Activated CD4-positive, alpha-beta T cell treated with anti-CD3 and anti-CD28 coated beads, Interleukin-2, amount 10 ng/mL, durations not matched to agents 7 days and 5 days (primary cell): ENCODE measurements around the gene PRRT1. TPM values are rescaled to one million over a fixed set of nuclear protein-coding genes. Genes with fewer than 3 reads are reported as not detected.
"Not testable (repeated sequence)": the region's sequence is repeated elsewhere in the genome, so short reads cannot be mapped to it uniquely, and the experiment has no call there.

Source experiments
- CTCF ChIA-PET: fragments of 350-600 bp; sonication (Branson Sonifier 250); formaldehyde crosslinking; loops from one replicate; lab custom pipeline; 2021; ENCODE audit warnings: antibody characterized with exemption; lab: Charles Lee
- POLR2A ChIA-PET: fragments of 350-600 bp; sonication (Branson Sonifier 250); formaldehyde crosslinking; loops from one replicate; lab custom pipeline; 2021; ENCODE audit warnings: antibody characterized with exemption; lab: Charles Lee
- DNase-seq: peaks from one replicate; pipeline ENCODE4 v3.0.0-alpha.2; 2020
- H3K27ac Mint-ChIP-seq: one replicate; pipeline ENCODE4 v1.8.0; 2021; ENCODE audit warnings: mild to moderate bottlenecking, moderate library complexity, mixed read lengths
- H3K27me3 Mint-ChIP-seq: one replicate; pipeline ENCODE4 v1.8.0; 2021; ENCODE audit warnings: mixed read lengths
- H3K36me3 Mint-ChIP-seq: one replicate; pipeline ENCODE4 v1.8.0; 2021; ENCODE audit warnings: low read depth, mixed read lengths
- H3K4me1 Mint-ChIP-seq: one replicate; pipeline ENCODE4 v1.8.0; 2021; ENCODE audit warnings: mixed read lengths
- H3K4me3 Mint-ChIP-seq: one replicate; pipeline ENCODE4 v1.8.0; 2021; ENCODE audit warnings: mild to moderate bottlenecking, moderate library complexity, mixed read lengths
- H3K9me3 Mint-ChIP-seq: one replicate; pipeline ENCODE4 v1.8.0; 2021; ENCODE audit warnings: mixed read lengths
- microRNA-seq: library from miRNA; unstranded; fragments of <30 nt; microRNA quantifications from one replicate; pipeline ENCODE4 v1.2.0, GENCODE V29; 2021; ENCODE audit warnings: borderline microRNAs expressed, borderline replicate concordance
- total RNA-seq, 2 experiments: library from RNA; stranded (reverse); gene quantifications; one replicate each; pipeline ENCODE4 v1.2.3, GENCODE V29; 2021

Gene PRRT1
- total RNA-seq, 2 experiments from 2014 or later: 0.17 to 0.23 TPM

GRCh38 chr6:32108727-32109113 lies 43.0 kb downstream of the PRRT1 start:
- Mint-ChIP-seq H3K4me1 (peaks cover 7% of the 10 kb centered on the region), H3K27me3 (peaks cover 31% of the 10 kb centered on the region), H3K36me3 (peaks cover 2% of the 10 kb centered on the region), H3K4me3 (no peak overlapping the region), H3K9me3 (no peaks in the 10 kb centered on the region), H3K27ac (no peak overlapping the region)
- CTCF ChIA-PET: no interaction called here
- no peak for DNase-seq
- POLR2A ChIA-PET: no interaction called here

DNA sequence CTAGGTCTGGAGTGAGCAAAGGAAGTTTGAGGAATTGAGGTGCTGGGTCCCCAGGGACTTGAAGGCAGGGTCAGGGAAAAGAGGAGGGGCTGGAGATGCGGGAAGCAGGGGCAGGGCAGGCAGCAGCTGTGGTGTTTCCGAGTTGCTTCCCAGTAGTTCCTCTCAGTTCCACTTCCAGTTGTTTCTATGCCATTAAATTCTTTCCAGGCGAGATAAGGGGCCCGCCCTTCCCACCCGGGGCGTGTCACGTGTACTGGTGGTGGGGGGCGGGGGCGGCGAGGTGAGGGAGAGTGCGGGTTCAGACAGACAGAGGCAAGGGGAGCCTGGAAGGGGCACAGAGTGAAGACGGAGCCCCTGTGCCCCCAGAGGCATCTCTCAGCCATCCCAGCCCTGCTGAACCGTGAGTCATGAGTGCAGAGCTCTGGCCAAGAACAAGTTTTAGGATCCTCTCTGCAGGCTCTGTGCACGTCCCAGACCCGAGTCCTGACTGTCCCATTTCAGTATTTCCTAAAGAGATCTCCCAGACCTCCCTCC lies 43.6 kb downstream of the PRRT1 start:
- ChIA-PET CTCF (interaction anchor here (1.0 kb wide), 1 partner anchor 10 kb away, joined by 3 read pairs; no protein-coding TSS in a partner anchor), POLR2A (no interaction called here)
- no peak for DNase-seq
- Mint-ChIP-seq H3K27me3 (peaks cover 33% of the 10 kb centered on the region), H3K36me3 (peaks cover 2% of the 10 kb centered on the region), H3K9me3 (peaks cover 2% of the 10 kb centered on the region), H3K4me1 (peaks cover 7% of the 10 kb centered on the region), H3K4me3 (no peak overlapping the region), H3K27ac (no peak overlapping the region)

DNA sequence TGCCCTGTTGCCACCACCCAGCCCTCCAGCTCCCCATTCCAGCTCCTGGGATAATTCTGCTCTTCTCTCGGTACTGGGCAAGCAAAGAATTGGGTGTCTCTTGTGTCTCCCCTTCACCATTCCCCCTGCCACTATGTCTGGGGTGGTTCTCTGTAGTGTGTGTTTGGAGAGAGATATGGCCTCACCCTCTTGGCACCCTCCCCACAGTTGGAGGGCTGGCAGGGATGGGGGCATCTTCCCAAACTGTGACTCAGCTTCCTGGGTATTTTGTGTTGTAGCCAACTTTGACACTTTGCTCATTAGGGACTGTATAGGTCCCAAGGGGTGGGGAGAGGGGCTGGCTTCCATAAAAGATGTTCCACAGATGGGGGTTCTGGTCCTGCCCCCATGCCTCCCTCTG lies 44.3 kb downstream of the PRRT1 start:
- ChIA-PET CTCF (interaction anchor here (1.0 kb wide), 1 partner anchor 11 kb away, joined by 3 read pairs; no protein-coding TSS in a partner anchor), POLR2A (no interaction called here)
- Mint-ChIP-seq H3K27ac (no peak overlapping the region), H3K4me3 (no peak overlapping the region), H3K36me3 (no peaks in the 10 kb centered on the region), H3K4me1 (peaks cover 7% of the 10 kb centered on the region), H3K27me3 (peaks cover 33% of the 10 kb centered on the region), H3K9me3 (peaks cover 2% of the 10 kb centered on the region)
- DNase-seq: no peak

DNA sequence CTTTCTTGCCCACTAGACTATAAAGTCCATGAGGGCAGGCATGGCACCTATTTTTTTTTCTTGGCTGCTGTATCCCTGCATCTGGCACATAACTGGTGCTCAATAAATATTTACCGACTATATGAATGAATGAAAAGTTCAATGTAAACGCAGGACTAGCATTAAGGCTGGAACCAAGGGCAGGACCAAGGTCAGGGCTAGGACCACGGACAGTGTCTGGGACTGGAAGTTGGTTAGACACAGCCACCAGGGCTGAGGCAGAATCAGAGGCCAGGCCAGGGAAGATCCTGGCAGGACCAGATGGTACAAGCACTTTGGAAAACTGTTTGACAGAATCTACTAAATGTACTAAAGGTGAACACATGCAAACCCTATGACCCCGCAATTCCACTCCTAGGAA lies 46.3 kb downstream of the PRRT1 start:
- Mint-ChIP-seq H3K9me3 (peaks cover 2% of the 10 kb centered on the region), H3K4me1 (peaks cover 7% of the 10 kb centered on the region), H3K36me3 (no peaks in the 10 kb centered on the region), H3K27ac (no peak overlapping the region), H3K27me3 (peaks cover 33% of the 10 kb centered on the region), H3K4me3 (no peak overlapping the region)
- ChIA-PET CTCF (no interaction called here), POLR2A (no interaction called here)
- DNase-seq: no peak

- peaks cover 24% of the 10 kb centered on the region for H3K27me3 Mint-ChIP-seq
- no peak overlapping the region for H3K4me3 Mint-ChIP-seq
- H3K4me1 Mint-ChIP-seq: no peaks in the 10 kb centered on the region
- no peak for DNase-seq
- H3K27ac Mint-ChIP-seq: no peak overlapping the region
- no peaks in the 10 kb centered on the region for H3K36me3 Mint-ChIP-seq
- ChIA-PET POLR2A (no interaction called here), CTCF (interaction anchor here (1.6 kb wide), 1 partner anchor 17 kb away, joined by 4 read pairs; no protein-coding TSS in a partner anchor)
- H3K9me3 Mint-ChIP-seq: peaks cover 2% of the 10 kb centered on the region
Measured at GRCh38 chr6:32102255-32102654, 49.5 kb downstream of the PRRT1 start.

DNA sequence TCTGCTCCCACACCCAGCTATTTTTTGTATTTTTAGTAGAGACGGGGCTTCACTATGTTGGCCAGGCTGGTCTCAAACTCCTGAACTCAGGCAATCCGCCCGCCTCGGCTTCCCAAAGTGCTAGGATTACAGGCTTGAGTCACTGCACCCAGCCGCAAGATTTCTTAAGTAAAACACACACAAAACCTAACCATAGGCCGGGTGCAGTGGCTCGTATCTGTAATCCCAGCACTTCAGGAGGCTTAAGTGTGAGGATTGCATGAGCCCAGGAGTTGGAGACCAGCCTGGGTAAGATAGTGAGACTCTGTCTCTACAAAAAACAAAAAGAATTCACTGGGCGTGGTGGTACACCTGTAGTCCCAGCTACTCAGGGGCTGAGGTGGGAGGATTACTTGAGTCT lies 51.5 kb downstream of the PRRT1 start:
- H3K4me1 Mint-ChIP-seq, POLR2A ChIA-PET, H3K36me3 Mint-ChIP-seq, H3K4me3 Mint-ChIP-seq, CTCF ChIA-PET, H3K9me3 Mint-ChIP-seq, DNase-seq, H3K27ac Mint-ChIP-seq: not testable (repeated sequence)
- H3K27me3 Mint-ChIP-seq: peaks cover 37% of the 10 kb centered on the region

Small RNA genes lying within 50 kb of the gene (microRNA-seq; reads per million reads assigned to microRNA genes)
- gene MIR6721 (not detected), gene MIR6833 (0.84 reads per million)

Other genes with a start within 250 kb of the PRRT1 start
- 1 to 10 TPM; 1.3 to 1.8 TPM for gene ZBTB12, start 249.9 kb downstream of the PRRT1 start, total RNA-seq
- gene C2, start 224.2 kb downstream of the PRRT1 start, total RNA-seq: 1 to 10 TPM in 1 of 2 experiments, under 1 TPM in 1; 0.57 to 1.3 TPM
- under 1 TPM in 1 of 2 experiments, not detected in 1; 0.37 TPM for gene CFB, start 205.8 kb downstream of the PRRT1 start, total RNA-seq
- 10 to 100 TPM; 65.2 to 72.3 TPM for gene NELFE, start 193.0 kb downstream of the PRRT1 start, total RNA-seq
- gene SKIC2, start 192.8 kb downstream of the PRRT1 start, total RNA-seq: 100 to 1,000 TPM in 1 of 2 experiments, 10 to 100 TPM in 1; 88.0 to 101 TPM
- 10 to 100 TPM; 20.4 to 21.8 TPM for gene DXO, start 179.8 kb downstream of the PRRT1 start, total RNA-seq
- gene C4A, start 169.9 kb downstream of the PRRT1 start, total RNA-seq: 1 to 10 TPM; 3.0 to 4.2 TPM
- 1 to 10 TPM; 2.0 to 2.2 TPM for gene C4B, start 137.1 kb downstream of the PRRT1 start, total RNA-seq
- gene CYP21A2, start 113.5 kb downstream of the PRRT1 start, total RNA-seq: under 1 TPM in 1 of 2 experiments, not detected in 1; 0.12 TPM
- gene TNXB, start 42.6 kb downstream of the PRRT1 start, total RNA-seq: 1 to 10 TPM; 3.9 to 6.7 TPM
- gene ATF6B, start 23.7 kb downstream of the PRRT1 start, total RNA-seq: 100 to 1,000 TPM; 141 to 142 TPM
- 1 to 10 TPM; 6.6 to 7.8 TPM for gene FKBPL, start 21.7 kb downstream of the PRRT1 start, total RNA-seq
- 1 to 10 TPM; 8.3 to 9.2 TPM for gene PPT2, start 2.2 kb upstream of the PRRT1 start, total RNA-seq
- 1 to 10 TPM; 6.0 to 8.6 TPM for gene EGFL8, start 12.7 kb upstream of the PRRT1 start, total RNA-seq
- gene AGPAT1, start 24.1 kb upstream of the PRRT1 start, total RNA-seq: 10 to 100 TPM; 47.3 to 52.0 TPM
- gene RNF5, start 26.5 kb upstream of the PRRT1 start, total RNA-seq: 10 to 100 TPM; 39.8 to 49.7 TPM
- 10 to 100 TPM; 45.4 to 47.1 TPM for gene AGER, start 32.3 kb upstream of the PRRT1 start, total RNA-seq
- 10 to 100 TPM; 98.2 to 98.4 TPM for gene PBX2, start 38.3 kb upstream of the PRRT1 start, total RNA-seq
- gene GPSM3, start 40.7 kb upstream of the PRRT1 start, total RNA-seq: 100 to 1,000 TPM; 274 to 282 TPM
- under 1 TPM; 0.20 to 0.27 TPM for gene NOTCH4, start 72.1 kb upstream of the PRRT1 start, total RNA-seq
- gene TSBP1, start 220.0 kb upstream of the PRRT1 start, total RNA-seq: not detected